Skin of body (tissue), 2 donors: ENCODE results near the gene CD80. TPM values are rescaled to one million over a fixed set of nuclear protein-coding genes. Genes with fewer than 3 reads are reported as not detected.

Experiments
- DNase-seq: peaks from one replicate; lab custom pipeline; 2025; lab: John Stamatoyannopoulos, UW
- total RNA-seq: library from RNA; depleted of rRNA; stranded (reverse); fragments of >200 nt; gene quantifications from one replicate; pipeline ENCODE4 v1.2.3, GENCODE V29; 2014

CD80 gene
- total RNA-seq, 1 donor from 2014 or later: 0.69 TPM

DNA sequence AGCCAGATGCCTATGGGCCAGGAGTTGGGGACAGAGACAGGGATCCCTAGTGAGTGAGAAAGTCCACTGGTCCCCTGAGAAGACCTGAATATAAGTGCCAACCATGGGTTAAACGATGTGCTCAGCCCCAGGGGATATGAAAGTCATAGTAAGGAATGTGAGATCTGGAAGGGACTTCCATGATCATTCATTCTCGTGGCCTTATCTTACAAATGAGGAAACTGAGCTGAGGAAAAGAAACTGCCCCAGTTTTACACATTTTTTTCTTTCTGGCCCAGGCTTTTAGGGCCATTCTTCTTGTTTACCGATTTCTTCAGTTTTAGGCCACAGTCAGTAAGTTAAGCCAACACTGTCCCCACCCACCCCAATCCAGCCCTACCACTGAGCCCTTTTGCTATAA lies 11.1 kb downstream of the CD80 start:
- DNase-seq: no peak

DNA sequence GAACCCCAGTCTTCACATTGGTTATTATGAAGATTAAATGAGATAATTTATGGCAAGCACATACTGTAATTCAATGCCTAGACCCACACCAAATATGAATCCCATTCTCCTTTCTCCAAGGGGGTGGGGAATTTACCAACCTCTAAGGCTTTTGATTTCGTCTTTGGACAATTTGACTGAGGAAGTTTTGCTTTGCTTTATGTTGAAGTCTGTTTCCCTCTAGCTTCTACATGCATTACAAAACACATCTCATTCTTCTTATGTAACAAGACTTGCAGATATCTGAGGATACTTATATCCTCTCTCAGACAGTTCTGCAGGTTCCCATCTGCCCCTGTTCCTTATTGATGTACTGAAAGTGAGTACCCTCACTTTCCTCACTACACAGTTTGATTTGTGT lies 12.2 kb downstream of the CD80 start:
- no peak for DNase-seq

DNA sequence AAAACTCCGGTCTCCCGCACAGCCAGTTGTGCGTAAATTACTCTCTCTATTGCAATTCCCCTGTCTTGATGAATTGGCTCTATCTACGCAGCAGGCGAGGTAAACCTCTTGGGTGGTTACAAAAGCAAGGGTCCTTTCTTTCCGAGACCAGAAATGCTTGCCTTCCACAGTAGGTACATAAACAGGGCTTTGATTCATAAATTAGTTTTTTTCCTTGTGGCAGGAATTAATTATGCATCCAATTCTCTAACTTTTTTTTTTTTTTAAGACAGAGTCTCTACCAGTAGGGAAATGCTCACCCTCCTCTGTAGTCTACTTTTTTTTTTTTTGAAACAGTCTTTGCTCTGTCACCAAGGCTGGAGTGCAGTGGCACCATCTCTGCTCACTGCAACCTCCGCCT lies 16.3 kb downstream of the CD80 start:
- no peak for DNase-seq

DNA sequence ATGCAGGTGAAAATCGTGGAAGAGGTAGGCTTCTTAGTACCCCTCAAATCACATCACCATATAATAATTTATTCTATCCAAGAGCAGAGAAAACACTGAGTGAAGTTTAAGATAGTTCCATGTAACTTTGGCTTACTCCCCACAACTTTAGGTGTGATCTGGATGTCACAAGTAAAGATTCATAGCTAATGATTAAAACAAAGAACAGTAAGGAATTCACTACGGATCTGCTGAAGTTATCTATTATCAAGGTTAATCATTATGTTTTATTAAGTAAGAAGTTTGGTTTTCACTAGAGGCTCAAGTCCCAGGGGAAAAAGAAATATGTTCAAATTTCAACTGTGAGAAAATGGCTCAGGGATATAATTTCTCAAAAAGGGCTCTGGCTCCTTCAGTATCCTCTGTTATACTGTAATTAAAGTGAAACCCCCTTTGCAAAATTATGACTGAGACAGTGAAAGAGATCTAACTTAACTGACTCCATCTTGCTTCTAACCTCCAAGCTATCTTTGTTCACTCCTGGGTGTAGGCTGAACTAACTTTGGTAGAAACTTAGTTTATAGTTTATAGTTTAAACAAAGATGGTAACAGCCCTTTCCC lies 17.1 kb downstream of the CD80 start:
- no peak for DNase-seq

DNA sequence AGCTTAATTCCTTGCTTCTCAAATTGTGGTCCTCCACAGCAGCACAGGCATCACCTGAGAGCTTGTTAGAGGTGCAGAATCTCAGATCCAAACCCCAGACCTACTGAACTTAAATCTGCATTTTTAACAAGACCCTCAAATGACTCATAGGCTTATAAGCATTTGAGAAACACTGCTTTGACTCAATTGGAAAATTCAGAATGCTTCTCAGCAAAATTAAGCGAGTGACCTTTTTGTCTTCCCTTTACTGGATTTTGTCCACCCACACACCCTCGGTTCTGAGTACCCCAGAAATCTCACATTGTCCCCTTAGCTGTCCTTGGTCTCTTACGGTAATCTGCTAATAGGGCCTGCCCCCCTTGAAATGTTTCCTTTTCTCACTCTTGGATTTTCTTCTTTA lies 17.9 kb downstream of the CD80 start:
- no peak for DNase-seq

DNA sequence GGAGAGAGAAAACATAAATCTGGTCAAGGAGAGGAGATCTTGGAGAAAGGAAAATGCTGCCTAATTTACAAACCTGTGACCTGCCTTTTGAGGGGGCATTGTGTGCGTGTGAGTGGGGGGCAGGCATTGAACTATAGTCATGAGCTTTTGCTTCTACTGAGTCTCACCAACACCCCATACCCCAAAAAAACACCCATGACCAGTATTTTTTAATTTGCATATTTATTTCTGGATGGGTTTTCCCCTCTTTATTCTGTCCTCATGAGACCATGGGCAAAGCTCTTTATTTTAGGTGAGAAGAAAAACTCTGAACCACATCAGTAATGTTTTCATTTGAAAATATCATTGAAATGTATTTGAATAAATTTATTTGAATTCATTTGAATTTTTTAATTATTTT lies 20.6 kb downstream of the CD80 start:
- DNase-seq: no peak

DNA sequence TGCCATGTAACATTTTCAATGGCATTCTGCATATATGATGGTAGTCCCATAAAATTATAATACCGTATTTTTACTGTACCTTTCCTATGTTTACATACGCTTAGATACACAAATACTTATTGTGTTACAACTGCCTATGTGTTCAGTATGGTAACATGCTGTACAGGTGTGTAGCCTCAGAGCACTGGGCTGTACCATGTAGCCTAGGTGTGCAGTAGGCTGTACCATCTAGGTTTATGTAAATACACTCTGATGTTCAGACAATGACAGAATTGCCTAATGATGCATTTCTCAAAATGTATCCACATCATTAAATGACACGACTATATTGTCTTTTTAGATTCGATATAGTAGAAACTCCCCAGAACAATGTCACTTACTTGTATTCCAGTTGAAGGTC lies 22.7 kb downstream of the CD80 start:
- no peak for DNase-seq

DNA sequence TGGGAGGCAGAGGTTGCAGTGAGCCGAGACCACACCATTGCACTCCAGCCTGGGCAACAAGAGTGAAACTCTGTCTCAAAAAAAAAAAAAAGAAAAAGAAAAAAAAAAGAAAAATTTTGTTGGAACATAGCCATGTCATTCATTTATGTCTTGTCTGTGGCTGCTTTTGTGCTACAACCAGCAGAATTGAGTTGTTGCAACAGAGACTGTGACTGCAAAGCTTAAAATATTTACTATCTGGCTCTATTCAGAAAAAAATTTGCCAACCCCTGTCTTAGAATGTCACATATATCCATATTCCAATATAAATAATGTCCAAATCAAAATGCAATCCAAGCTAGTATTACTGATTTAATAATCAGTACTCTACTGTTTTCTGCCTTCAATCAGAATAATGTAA lies 25.1 kb downstream of the CD80 start:
- no peak for DNase-seq

DNA sequence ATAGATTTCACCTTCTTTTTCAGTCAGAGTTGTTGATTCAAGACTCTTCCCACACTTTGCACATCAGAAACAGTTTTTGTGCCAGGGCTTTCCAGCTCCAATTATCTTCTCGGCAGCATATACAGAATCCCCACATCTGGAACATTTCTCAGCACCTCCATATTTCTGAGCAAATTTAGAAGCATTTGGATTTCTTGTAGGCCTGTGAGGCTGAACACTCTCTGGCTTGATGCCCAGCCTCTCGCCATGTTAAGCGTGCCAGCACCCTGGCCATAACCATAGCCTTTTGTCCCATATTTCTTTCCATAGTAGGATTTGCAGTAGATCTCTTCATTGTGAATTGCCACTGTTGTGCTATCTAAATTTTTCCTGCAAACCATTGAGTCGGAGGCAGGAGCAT lies 28.3 kb downstream of the CD80 start:
- DNase-seq: no peak

DNA sequence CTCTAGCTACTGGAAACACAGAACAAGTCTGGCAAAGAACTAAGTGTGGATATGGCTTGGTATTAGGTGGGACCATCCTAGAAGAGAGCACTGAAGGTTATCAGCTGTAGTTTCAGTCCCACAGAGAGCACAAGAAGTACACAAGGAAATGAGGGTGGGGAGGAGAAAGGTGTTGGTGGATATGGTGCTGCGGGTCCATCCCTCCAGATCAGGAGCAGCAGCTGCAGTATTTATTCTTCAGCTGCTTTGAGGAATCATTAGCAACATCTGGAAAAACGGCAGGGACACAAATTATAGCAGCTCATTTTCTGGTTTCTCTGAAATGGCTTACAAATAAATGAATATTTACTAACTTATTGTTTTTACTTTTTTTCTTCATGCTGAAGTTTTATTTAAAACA lies 29.0 kb downstream of the CD80 start:
- no peak for DNase-seq

DNA sequence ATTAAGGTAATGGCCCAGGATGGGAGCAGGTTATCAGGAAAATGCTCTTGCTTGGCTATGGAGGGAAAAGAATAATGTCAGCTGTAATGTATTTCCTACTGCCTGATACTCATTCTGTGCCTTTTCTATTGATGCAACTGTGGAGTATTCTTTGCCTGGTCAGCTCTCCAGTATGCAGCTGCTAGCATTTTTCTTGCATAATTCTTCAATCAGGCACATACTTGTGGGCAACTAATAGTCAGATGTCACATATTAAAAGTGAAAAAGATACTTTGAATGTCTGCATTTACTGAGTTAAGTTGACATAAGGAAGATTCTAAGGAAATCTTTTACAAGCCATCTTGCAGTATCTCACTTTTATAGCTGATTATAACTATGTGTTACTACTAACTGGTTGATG lies 29.5 kb downstream of the CD80 start:
- no peak for DNase-seq

DNA sequence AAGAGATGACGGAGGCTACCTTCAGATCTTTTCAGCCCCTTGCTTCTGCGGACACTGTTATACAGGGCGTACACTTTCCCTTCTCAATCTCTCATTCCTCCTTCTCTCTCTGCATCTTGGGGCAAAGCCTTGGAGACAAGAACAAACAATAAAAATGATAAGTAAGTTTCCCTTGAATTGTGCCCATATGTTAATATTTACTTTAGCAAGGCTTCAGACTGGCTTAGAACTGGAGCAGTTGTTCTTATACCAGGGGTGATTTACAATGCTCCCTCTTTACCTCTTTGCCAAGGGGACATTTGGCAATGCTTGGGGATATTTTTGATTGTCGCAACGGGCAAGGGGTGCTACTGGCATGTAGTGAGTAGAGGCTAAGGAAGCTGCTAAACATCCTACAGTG lies 31.7 kb downstream of the CD80 start:
- no peak for DNase-seq

DNA sequence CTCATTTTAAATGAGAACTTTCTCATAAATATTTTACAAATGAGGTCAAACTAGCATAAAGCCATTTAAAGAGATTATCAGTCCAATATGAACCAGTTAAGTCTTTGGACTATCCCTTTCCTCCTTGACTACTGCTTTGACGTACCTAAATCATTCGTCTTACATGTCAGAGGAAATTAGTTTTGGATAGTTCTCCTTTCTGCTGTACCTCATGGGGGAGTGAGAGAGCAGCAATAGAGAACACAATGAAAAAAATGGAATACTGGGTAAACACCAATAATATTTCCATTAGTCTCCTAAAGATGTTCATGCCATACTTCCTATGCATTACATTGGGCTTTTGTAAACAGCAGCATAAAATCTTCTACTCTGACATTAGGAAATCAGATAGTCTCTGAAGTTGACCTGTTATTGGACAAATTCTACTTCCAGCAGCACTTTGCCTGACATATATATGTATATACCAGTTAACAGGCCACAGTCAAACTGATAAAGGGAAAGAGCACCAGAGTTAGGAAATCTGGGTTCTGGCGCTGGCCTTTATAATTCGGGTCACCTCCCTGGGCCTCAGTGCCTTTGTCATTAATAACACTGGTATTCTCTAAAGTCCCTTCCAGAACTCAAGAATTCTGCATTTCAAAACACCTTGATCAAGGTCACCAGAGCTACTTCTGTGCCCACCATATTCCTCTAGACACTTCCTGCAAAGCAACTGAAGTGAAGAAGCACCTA lies 34.3 kb downstream of the CD80 start:
- DNase-seq: no peak

DNA sequence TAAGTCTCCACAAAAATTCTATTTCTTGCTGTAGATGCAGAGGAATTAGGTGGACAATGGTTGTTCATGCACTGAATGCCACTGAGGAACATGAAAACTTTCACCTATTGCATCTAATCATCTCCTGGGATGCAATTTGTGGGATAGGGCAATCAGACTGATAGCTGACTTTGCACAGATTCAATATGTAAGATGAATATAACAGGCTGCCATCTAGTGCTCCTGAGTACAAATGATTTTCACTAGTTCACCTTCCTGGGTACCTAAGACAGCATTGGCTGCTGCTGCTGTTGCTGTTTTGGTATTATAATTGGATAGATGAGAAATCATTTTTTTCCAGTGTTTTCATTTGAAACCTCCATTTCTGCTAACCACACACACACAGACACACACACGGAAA lies 41.4 kb downstream of the CD80 start:
- DNase-seq: no peak

DNA sequence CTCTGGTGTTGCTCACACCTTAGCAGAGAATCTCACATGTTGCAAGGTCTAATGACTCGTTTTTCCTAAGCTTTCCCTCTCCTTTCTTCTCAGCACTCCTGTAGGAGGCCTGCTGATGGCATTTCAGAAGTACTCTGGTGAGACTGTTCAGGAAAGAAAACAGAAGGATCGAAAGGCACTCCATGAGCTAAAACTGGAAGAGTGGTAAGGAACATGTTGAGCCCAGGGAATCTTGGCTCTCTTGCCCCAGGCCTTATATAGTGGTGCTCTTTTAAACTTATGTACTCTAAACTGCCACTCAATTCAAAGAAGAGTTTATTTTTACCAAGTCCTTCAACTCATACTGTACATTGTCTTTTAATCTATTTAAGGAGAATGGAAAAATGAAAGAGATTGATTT lies 42.3 kb downstream of the CD80 start:
- no peak for DNase-seq

DNA sequence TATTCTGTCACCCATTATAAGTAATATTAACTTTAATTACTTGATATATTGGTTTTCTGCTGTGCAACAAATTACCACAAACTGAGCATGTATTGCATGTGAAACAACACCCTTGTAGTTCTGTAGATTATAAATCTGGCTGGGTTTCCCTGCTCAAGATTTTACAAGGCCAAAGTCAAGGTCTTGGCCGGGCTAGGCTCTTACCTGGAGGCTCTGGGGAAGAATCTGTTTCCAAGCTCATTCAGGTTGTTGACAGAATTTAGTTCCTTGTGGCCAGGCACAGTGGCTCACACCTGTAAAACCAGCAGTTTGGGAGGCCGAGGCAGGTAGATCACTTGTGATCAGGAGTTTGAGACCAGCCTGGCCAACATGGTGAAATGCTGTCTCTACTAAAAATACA lies 44.8 kb downstream of the CD80 start:
- no peak for DNase-seq

DNA sequence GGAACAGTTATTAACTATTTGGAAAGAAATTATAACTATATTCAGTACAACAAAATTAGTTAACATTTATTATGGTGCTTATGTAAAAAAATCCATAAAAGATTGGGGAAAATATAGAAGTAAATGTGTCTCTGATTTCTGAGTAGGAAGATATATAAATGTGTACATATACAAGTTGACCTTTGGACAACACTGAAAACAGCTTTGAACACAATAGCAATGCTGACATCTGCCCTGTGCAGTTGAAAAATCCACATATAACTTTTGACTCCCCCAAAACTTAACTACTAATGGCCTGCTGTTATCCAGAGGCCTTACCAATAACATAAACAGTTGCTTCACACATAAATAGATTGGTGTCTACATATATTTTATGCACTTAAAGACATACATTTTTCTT lies 48.7 kb downstream of the CD80 start:
- no peak for DNase-seq

DNA sequence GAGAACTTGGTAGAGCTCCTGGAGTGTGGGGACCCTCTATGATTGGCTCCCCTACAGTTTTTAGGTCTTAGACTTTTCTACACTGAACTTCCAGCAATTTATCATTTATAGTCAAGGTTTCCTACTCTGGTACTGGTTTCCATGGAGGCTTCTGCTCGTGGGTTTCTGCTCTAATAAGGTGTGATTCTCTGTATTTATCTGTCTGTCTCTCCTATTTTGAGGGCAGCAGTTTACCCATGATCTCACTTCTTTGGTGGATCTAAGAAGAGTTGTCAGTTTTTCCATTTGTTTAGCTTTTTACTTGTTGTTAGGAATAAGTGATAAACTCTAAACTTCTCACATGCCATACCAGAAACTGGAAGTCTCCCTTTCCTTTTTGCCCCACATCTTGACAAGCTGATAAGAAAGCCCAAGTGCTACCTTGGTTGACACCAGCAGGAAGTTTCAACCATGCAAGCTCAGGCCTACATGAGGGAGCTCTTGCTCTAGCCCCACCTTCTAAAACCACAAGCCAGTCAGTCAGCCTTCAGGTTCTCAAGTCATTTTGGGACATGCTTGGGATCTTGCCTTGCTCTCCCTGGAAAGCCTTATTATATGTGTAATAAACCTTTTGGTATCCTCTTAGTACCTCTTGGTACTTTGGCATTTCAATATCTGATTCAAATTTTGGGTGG lies 51.1 kb downstream of the CD80 start:
- no peak for DNase-seq

DNA sequence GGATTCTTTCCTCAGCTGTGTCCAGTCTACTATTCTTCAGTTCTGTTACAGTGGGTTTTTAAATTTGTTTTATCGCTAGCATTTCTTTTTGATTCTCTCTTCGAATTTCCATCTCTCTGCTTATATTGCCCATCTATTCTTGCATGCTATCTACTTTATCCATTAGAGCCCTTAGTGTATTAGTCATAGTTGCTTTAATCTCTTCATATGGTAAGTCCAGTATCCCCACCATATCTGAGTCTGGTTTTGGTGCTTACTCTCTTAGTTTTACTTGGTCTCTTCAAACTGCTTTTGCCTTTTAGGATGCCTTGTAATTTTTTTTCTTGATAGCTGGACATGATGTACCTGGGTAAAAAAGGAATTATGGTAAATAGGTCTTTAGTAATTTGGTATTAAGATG lies 52.0 kb downstream of the CD80 start:
- no peak for DNase-seq

DNA sequence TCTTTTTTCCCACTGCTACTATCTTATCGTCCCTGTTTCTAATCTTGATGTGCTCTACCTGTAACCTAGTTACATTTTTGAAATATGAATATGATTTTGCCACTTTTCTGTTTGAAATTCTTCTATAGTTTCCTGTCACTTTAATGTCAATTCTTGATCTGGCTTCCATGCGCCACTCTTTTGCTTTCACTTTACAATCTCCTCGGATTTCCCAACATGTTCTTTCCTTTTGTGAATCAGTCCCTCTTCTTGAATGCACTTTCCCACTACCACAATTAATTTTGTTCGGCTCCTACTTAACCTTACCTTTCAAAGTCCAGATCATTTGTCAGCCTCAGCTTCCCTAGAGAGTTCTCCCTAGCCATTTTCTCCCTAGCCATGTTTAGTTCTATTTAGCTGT lies 52.8 kb downstream of the CD80 start:
- DNase-seq: no peak

DNA sequence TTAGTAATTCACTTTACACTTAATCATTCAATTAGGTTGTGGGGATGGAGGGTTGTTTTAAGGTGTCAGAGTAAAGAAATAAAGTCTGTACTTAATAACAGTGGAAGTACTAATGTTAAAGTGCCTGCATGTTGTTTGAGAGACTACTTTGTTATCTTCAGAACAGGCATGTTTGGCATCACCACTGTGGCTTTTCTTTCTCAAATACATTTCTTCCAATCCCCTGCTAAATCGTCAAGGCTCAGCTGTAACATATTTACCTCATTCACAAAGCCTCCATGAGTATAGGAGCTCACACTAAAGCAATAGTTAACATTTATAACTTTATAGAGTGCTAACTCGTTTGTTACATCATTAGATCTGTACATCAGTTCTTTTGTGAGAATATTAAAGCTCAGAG lies 58.5 kb downstream of the CD80 start:
- DNase-seq: no peak

DNA sequence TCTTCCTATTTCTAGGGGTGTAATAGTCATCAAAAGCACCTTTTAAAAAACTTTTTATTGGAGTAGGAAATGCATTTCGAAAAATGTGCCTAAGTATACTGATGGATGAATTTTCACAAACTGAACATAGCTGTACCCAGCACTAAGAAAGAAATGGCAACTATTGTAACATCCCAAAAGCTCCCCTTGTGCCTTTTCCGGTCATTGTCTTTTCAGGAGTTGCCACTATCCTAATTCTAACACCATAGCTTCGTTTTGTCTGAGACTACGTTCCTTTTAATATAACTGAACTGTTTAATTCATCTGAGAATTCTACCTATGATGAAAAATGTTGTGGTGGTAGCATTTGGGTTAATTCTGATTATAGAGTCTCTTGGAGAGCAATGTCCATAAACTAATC lies 59.1 kb downstream of the CD80 start:
- no peak for DNase-seq
